GM12865 (cell line): ENCODE measurements around the gene ARHGAP42.
"Not testable (repeated sequence)": the region's sequence is repeated elsewhere in the genome, so short reads cannot be mapped to it uniquely, and the experiment has no call there.

ENCODE experiments used
- DNase-seq: peaks from one replicate; pipeline ENCODE4 v3.0.0; 2010; ENCODE audit warnings: low read depth
- H3K4me3 ChIP-seq: 2 replicates; pipeline ENCODE4 v1.5.1; 2011; ENCODE audit warnings: mild to moderate bottlenecking, low read depth, low read length, control low read depth
- TF ChIP-seq, protein P1 (sequence below): IDR thresholded peaks from 2 replicates; pipeline ENCODE4 v1.5.1; 2011; ENCODE audit warnings: low read length, control low read depth, low read depth, inconsistent platforms; ENCODE audit not compliant: insufficient read depth; ENCODE audit errors: missing control alignments

The ARHGAP42 gene

DNA sequence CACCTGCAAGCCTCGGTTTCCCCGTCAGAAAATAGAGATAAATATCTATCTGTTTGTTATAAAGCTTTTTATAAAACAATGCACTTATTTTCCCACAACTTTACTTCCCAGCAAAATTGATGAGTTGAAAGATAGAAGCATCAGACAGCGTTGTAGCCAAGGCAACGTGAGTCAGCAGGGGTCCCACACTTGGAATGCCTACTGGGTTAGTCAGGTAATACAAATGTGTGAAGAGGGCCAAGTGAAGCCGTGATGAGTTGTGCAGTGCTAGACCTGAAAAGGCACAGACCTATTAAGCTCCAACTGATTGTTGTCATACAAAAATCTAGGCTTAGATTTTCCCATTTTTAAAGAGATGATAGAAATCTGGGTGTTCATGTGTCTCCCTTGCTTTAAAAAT is 323.8 kb downstream of the ARHGAP42 start:
- no peak overlapping the region for H3K4me3 ChIP-seq
- no peak for DNase-seq
- TF ChIP-seq, protein P1, sequence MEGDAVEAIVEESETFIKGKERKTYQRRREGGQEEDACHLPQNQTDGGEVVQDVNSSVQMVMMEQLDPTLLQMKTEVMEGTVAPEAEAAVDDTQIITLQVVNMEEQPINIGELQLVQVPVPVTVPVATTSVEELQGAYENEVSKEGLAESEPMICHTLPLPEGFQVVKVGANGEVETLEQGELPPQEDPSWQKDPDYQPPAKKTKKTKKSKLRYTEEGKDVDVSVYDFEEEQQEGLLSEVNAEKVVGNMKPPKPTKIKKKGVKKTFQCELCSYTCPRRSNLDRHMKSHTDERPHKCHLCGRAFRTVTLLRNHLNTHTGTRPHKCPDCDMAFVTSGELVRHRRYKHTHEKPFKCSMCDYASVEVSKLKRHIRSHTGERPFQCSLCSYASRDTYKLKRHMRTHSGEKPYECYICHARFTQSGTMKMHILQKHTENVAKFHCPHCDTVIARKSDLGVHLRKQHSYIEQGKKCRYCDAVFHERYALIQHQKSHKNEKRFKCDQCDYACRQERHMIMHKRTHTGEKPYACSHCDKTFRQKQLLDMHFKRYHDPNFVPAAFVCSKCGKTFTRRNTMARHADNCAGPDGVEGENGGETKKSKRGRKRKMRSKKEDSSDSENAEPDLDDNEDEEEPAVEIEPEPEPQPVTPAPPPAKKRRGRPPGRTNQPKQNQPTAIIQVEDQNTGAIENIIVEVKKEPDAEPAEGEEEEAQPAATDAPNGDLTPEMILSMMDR = no peak

DNA sequence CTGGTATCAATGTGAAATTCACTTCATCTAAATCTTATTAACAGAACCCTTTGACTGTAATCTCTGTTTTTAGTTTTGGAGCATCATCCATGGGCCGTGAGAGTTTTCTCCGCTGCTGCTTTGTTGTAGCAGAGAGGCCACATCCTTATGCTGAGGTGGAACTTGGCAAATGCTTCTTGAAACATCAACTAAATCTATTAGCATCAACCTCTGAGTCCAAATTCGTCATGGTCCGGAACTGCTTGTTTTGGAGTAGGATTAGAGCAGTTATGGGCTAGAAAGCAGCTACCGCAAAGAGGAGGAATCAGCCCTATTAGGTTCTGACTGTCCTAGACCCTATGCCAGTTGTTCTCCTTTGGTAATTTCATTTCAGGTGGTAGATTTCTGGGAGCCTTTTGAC is 324.8 kb downstream of the ARHGAP42 start:
- TF ChIP-seq, protein P1 = no peak
- DNase-seq = no peak
- H3K4me3 ChIP-seq = no peak overlapping the region

DNA sequence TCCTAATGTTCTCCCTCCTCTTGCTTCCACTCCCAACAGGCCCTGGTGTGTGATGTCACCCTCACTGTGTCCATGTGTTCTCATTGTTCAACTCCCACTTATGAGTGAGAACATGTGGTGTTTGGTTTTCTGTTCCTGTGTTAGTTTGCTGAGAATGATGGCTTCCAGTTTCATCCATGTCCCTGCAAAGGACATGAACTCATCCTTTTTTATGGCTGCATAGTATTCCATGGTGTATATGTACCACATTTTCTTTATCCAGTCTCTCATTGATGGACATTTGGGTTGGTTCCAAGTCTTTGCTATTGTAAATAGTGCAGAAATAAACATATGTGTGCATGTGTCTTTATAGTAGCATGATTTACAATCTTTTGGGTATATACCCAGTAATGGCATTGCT is 326.6 kb downstream of the ARHGAP42 start:
- not testable (repeated sequence) for H3K4me3 ChIP-seq, DNase-seq

DNA sequence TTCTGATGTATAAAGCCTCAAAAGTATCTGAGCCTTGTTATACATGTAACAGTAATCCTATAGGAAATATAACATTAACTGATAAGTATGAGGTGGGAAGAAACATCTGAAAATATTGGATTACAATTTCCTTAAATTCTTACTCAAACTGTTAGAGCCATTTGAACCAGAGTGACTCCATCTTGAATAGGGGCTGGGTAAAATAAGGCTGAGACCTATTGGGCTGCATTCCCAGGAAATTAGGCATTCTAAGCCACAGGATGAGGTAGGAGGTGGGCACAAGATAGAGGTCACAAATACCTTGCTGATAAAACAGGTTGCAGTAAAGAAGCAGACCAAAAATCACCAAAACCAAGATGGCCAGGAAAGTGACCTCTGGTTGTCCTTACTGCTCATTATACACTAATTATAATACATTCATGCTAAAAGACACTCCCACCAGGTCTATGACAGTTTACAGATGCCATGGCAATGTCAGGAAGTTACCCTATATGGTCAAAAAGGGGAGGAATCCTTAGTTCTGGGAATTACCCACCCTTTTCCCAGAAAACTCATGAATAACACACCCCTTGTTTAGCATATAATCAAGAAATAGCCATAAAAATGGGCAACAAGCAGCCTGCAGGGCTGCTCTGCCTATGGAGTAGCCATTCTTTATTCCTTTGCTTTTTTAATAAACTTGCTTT is 327.7 kb downstream of the ARHGAP42 start:
- no peak for DNase-seq
- TF ChIP-seq, protein P1 = no peak
- no peak overlapping the region for H3K4me3 ChIP-seq

DNA sequence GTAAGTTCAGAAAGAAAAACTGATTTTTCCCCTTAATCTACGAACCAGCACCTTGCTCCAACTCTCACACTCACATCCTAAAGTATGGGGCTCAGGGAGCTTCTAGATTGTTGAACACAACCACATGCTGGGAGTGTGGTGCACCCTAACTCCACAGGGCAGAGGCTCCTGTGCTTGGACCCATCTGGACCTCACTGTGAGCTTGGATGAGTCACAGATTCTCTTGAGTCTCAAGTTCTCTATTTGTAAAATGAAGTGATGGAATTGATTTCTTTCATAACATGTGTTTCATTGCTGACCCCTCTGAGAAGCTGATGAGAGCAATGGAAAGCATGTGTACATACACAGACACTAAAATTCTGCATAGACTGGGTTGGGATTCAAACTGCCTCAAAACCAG is 332.8 kb downstream of the ARHGAP42 start:
- no peak for DNase-seq
- TF ChIP-seq, protein P1 = no peak
- H3K4me3 ChIP-seq = no peak overlapping the region

DNA sequence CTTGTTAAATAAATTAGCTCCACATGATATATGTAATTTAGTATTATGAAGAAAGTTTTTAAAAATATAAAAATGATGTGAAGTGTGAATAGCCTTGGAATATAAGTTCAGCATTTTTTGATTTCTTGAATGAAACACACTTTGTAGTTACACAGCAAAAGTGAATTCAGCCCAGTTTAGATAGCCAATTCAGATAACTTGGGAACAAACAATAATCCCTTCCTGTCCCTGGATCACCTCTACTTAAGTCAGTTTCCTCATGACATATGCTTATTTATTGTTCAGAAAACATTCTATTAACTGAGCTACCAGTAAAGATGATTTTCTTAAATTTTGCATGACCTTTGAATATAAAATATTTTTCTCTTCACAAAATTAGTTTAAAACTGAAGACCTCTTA is 335.2 kb downstream of the ARHGAP42 start:
- TF ChIP-seq, protein P1 = no peak
- no peak for DNase-seq
- H3K4me3 ChIP-seq = no peak overlapping the region

DNA sequence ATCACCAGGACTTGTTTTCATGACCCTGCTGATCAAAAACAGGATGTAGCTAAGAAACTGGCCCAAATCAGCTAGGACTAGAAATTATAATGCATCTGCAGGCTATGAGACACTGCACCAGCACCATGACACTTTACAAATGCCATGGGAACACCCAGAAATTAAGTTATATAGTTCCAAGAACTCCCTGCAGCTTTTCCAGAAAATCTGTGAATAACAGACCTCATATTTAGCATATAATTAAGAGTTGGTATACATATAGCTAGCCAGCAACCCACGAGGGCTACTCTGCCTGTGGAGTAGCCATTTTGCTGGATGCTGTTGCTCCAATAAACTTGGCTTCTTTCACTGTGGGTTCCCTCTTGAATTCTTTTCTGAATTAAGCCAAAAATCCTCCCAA is 341.6 kb downstream of the ARHGAP42 start:
- TF ChIP-seq, protein P1 = no peak
- DNase-seq = no peak
- H3K4me3 ChIP-seq = no peak overlapping the region
